ENCODE results near the gene CCM2. TPM values are rescaled to one million over a fixed set of nuclear protein-coding genes. Genes with fewer than 3 reads are reported as not detected.
"Not testable (repeated sequence)": the region's sequence is repeated elsewhere in the genome, so short reads cannot be mapped to it uniquely, and the experiment has no call there.

The CCM2 gene
- total and polyA plus RNA-seq, 7 donors = 28.1 to 54.2 (median 34.1) TPM

DNA sequence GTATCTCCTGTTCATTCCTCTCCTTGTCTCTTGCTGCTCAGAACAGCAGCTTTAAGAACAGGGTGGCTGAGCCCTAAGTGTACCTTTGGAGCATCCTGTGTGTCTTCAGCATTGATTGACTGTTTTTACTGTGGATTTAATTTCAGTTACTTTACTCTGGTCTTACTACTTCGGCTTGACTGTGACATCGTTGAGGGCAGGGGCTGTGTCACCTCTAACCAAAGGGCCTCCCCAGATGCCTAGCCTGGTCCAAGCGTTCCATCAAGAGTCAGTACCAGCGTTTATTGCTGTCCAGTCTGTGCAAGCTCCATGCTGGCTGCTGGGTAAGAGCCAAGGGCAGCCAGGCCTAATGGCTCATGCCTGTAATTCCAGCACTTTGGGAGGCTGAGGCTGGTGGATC, 32.4 kb downstream of the CCM2 start:
- no peak for TF ChIP-seq EP300 (IDR thresholded peaks at IDR 0.05)
- TF ChIP-seq POLR2AphosphoS5 (IDR thresholded peaks at IDR 0.05) = no peak
- TF ChIP-seq CTCF (IDR thresholded peaks at IDR 0.05) = no peak
- no peak for TF ChIP-seq POLR2A (IDR thresholded peaks at IDR 0.05)
- H3K27ac ChIP-seq = no peak overlapping the region
- H3K9me3 ChIP-seq = no peaks in the 10 kb centered on the region
- DNase-seq = no peak
- no peaks in the 10 kb centered on the region for H3K4me1 ChIP-seq
- H3K27me3 ChIP-seq = no peaks in the 10 kb centered on the region
- 92 to 93% methylated on average over 4 of the region's 4 CpGs for WGBS, 2 donors
- H3K4me3 ChIP-seq = no peak overlapping the region
- peaks cover 0 to 13% (median 4%) of the 10 kb centered on the region in 4 donors for H3K36me3 ChIP-seq
- intact Hi-C loops (cut with DNase I) = no loop called here

- H3K27me3 ChIP-seq = no peaks in the 10 kb centered on the region
- H3K36me3 ChIP-seq = peaks cover 0 to 7% (median under 1%) of the 10 kb centered on the region in 4 donors
- intact Hi-C loops (cut with DNase I) = no loop called here
- H3K4me1 ChIP-seq = no peaks in the 10 kb centered on the region
- H3K4me3 ChIP-seq = no peak overlapping the region
- no peak for DNase-seq
- H3K9me3 ChIP-seq = no peaks in the 10 kb centered on the region
- TF ChIP-seq EP300 (IDR thresholded peaks at IDR 0.05) (no peak), POLR2AphosphoS5 (IDR thresholded peaks at IDR 0.05) (no peak), POLR2A (IDR thresholded peaks at IDR 0.05) (no peak), CTCF (IDR thresholded peaks at IDR 0.05) (no peak)
- H3K27ac ChIP-seq = no peak overlapping the region
- 88 to 97% methylated on average over 1 of the region's 1 CpG for WGBS, 2 donors
These were observed 33.4 kb downstream of the CCM2 start for GRCh38 chr7:45033261-45033930.

- no peak for TF ChIP-seq POLR2A (IDR thresholded peaks at IDR 0.05)
- TF ChIP-seq EP300 (IDR thresholded peaks at IDR 0.05) = no peak
- no peak for TF ChIP-seq CTCF (IDR thresholded peaks at IDR 0.05)
- TF ChIP-seq POLR2AphosphoS5 (IDR thresholded peaks at IDR 0.05) = no peak
- Histone ChIP-seq H3K27ac (no peak overlapping the region), H3K36me3 (peaks cover 0 to 9% (median 5%) of the 10 kb centered on the region in 4 donors), H3K4me3 (no peak overlapping the region), H3K27me3 (no peaks in the 10 kb centered on the region), H3K9me3 (no peaks in the 10 kb centered on the region), H3K4me1 (no peaks in the 10 kb centered on the region)
- intact Hi-C loops (cut with DNase I) = no loop called here
- no peak for DNase-seq
- 93 to 96% methylated on average over 4 of the region's 4 CpGs for WGBS, 2 donors
These were observed 33.9 kb downstream of the CCM2 start for GRCh38 chr7:45033931-45034290.

- H3K27me3 ChIP-seq; H3K4me1 ChIP-seq; H3K4me3 ChIP-seq; H3K9me3 ChIP-seq; intact Hi-C loops (cut with DNase I); H3K27ac ChIP-seq; DNase-seq: not testable (repeated sequence)
- peaks cover 0 to 17% (median 8%) of the 10 kb centered on the region in 4 donors for H3K36me3 ChIP-seq
- WGBS, 2 donors = 96 to 98% methylated on average over 5 of the region's 5 CpGs
These were observed 34.7 kb downstream of the CCM2 start for GRCh38 chr7:45034710-45035109.

- H3K4me1 ChIP-seq = no peaks in the 10 kb centered on the region
- TF ChIP-seq POLR2AphosphoS5 (IDR thresholded peaks at IDR 0.05) (no peak), EP300 (IDR thresholded peaks at IDR 0.05) (no peak), CTCF (IDR thresholded peaks at IDR 0.05) (no peak), POLR2A (IDR thresholded peaks at IDR 0.05) (no peak)
These were observed 35.4 kb downstream of the CCM2 start for GRCh38 chr7:45035371-45035770.

More at GRCh38 chr7:45035371-45035770, 35.4 kb downstream of the CCM2 start:
- H3K27ac ChIP-seq = no peak overlapping the region
- H3K36me3 ChIP-seq = peaks cover 0 to 24% (median 8%) of the 10 kb centered on the region in 4 donors
- no peaks in the 10 kb centered on the region for H3K9me3 ChIP-seq
- no peak for DNase-seq
- WGBS, 2 donors = 84 to 87% methylated on average over 5 of the region's 5 CpGs
- intact Hi-C loops (cut with DNase I) = no loop called here
- no peaks in the 10 kb centered on the region for H3K27me3 ChIP-seq
- H3K4me3 ChIP-seq = no peak overlapping the region
